Stomach smooth muscle (tissue), 2 donors: ENCODE data around the gene GLP2R.

Experiments used
- H3K27ac ChIP-seq: one replicate; pipeline ENCODE4 v1.7.0; 2013; ENCODE audit warnings: mild to moderate bottlenecking, low read length, inconsistent platforms
- H3K27me3 ChIP-seq, 2 donors: one replicate each; pipeline ENCODE4 v1.7.0; 2013; ENCODE audit warnings: low read length in 2 of 2; ENCODE audit not compliant: insufficient read depth in 2 of 2, control insufficient read depth in 1 of 2
- H3K36me3 ChIP-seq, 2 donors: one replicate each; pipeline ENCODE4 v1.7.0; 2013; ENCODE audit warnings: low read length in 2 of 2; ENCODE audit not compliant: control insufficient read depth in 2 of 2, insufficient read depth in 2 of 2
- H3K4me1 ChIP-seq: one replicate; pipeline ENCODE4 v1.7.0; 2013; ENCODE audit warnings: low read length; ENCODE audit not compliant: control insufficient read depth, insufficient read depth
- H3K4me3 ChIP-seq, 2 donors: one replicate each; pipeline ENCODE4 v1.7.0; 2013; ENCODE audit warnings: low read length in 2 of 2
- H3K9ac ChIP-seq, 2 donors: one replicate each; pipeline ENCODE4 v1.7.0; 2013; ENCODE audit warnings: low read length in 2 of 2, mild to moderate bottlenecking in 1 of 2
- H3K9me3 ChIP-seq, 2 donors: one replicate each; pipeline ENCODE4 v1.7.0; 2013; ENCODE audit warnings: low read length in 2 of 2; ENCODE audit not compliant: control insufficient read depth in 2 of 2
- donor health status: healthy.
- donor health status: Pancreatic carcinoma.

GLP2R gene

GRCh38 chr17:9829343-9829742, 3.6 kb downstream of the GLP2R start:
- no peak overlapping the region for H3K27ac ChIP-seq
- no peak overlapping the region for H3K9ac ChIP-seq
- H3K27me3 ChIP-seq = no peaks in the 10 kb centered on the region
- peaks cover 21% of the 10 kb centered on the region for H3K4me1 ChIP-seq
- H3K9me3 ChIP-seq = no peaks in the 10 kb centered on the region
- no peaks in the 10 kb centered on the region for H3K36me3 ChIP-seq
- no peak overlapping the region for H3K4me3 ChIP-seq

GRCh38 chr17:9830711-9831110, 5.0 kb downstream of the GLP2R start:
- H3K36me3 ChIP-seq = no peaks in the 10 kb centered on the region
- no peak overlapping the region for H3K27ac ChIP-seq
- H3K4me1 ChIP-seq = peaks cover 18% of the 10 kb centered on the region
- no peak overlapping the region for H3K4me3 ChIP-seq
- no peaks in the 10 kb centered on the region for H3K27me3 ChIP-seq
- H3K9me3 ChIP-seq = no peaks in the 10 kb centered on the region
- no peak overlapping the region for H3K9ac ChIP-seq

GRCh38 chr17:9833922-9834321, 8.2 kb downstream of the GLP2R start:
- Histone ChIP-seq H3K27ac (no peak overlapping the region), H3K4me3 (no peak overlapping the region), H3K9ac (no peak overlapping the region), H3K27me3 (no peaks in the 10 kb centered on the region), H3K9me3 (no peaks in the 10 kb centered on the region), H3K36me3 (no peaks in the 10 kb centered on the region), H3K4me1 (peaks cover 3% of the 10 kb centered on the region)

- no peaks in the 10 kb centered on the region for H3K9me3 ChIP-seq
- no peak overlapping the region for H3K9ac ChIP-seq
- H3K36me3 ChIP-seq = no peaks in the 10 kb centered on the region
- no peak overlapping the region for H3K4me3 ChIP-seq
- H3K27me3 ChIP-seq = no peaks in the 10 kb centered on the region
- peaks cover 22% of the 10 kb centered on the region for H3K4me1 ChIP-seq
- no peak overlapping the region for H3K27ac ChIP-seq
Observed at GRCh38 chr17:9837551-9838471, 12.1 kb downstream of the GLP2R start.

GRCh38 chr17:9839433-9839832, 13.7 kb downstream of the GLP2R start:
- no peak overlapping the region for H3K4me3 ChIP-seq
- H3K27ac ChIP-seq = no peak overlapping the region

GRCh38 chr17:9842057-9842758, 16.5 kb downstream of the GLP2R start:
- Histone ChIP-seq H3K36me3 (no peaks in the 10 kb centered on the region), H3K27ac (peak overlapping the region; percentile 88), H3K27me3 (no peaks in the 10 kb centered on the region), H3K9ac (peak overlapping the region; percentile 24 to 47), H3K4me1 (peaks cover 33% of the 10 kb centered on the region), H3K9me3 (no peaks in the 10 kb centered on the region), H3K4me3 (peak overlapping the region; percentile 35 to 44)

More at GRCh38 chr17:9839433-9839832, 13.7 kb downstream of the GLP2R start:
- Histone ChIP-seq H3K9ac (no peak overlapping the region), H3K9me3 (no peaks in the 10 kb centered on the region), H3K27me3 (no peaks in the 10 kb centered on the region), H3K4me1 (peaks cover 33% of the 10 kb centered on the region), H3K36me3 (no peaks in the 10 kb centered on the region)

- H3K27me3 ChIP-seq = no peaks in the 10 kb centered on the region
- no peaks in the 10 kb centered on the region for H3K9me3 ChIP-seq
- no peaks in the 10 kb centered on the region for H3K36me3 ChIP-seq
- peak overlapping the region; percentile 88 for H3K27ac ChIP-seq
- peaks cover 33% of the 10 kb centered on the region for H3K4me1 ChIP-seq
- H3K4me3 ChIP-seq = no peak overlapping the region
- no peak overlapping the region for H3K9ac ChIP-seq
Observed at GRCh38 chr17:9843152-9844010, 17.7 kb downstream of the GLP2R start.

GRCh38 chr17:9844153-9844552, 18.4 kb downstream of the GLP2R start:
- Histone ChIP-seq H3K4me1 (peaks cover 30% of the 10 kb centered on the region), H3K27ac (no peak overlapping the region), H3K9ac (no peak overlapping the region), H3K9me3 (no peaks in the 10 kb centered on the region), H3K36me3 (no peaks in the 10 kb centered on the region), H3K27me3 (no peaks in the 10 kb centered on the region), H3K4me3 (no peak overlapping the region)

- H3K4me1 ChIP-seq = peaks cover 30% of the 10 kb centered on the region
- no peak overlapping the region for H3K4me3 ChIP-seq
- no peak overlapping the region for H3K9ac ChIP-seq
- no peaks in the 10 kb centered on the region for H3K36me3 ChIP-seq
- no peaks in the 10 kb centered on the region for H3K27me3 ChIP-seq
- no peaks in the 10 kb centered on the region for H3K9me3 ChIP-seq
- no peak overlapping the region for H3K27ac ChIP-seq
Observed at GRCh38 chr17:9845306-9845705, 19.6 kb downstream of the GLP2R start.

- Histone ChIP-seq H3K4me3 (no peak overlapping the region), H3K27ac (no peak overlapping the region), H3K9me3 (no peaks in the 10 kb centered on the region), H3K4me1 (no peaks in the 10 kb centered on the region), H3K9ac (no peak overlapping the region), H3K27me3 (no peaks in the 10 kb centered on the region), H3K36me3 (no peaks in the 10 kb centered on the region)
Observed at GRCh38 chr17:9850151-9850550, 24.4 kb downstream of the GLP2R start.
